ENCODE data around the gene SPSB1.

- peak; percentile 79 for TF ChIP-seq POLR2AphosphoS5 (IDR thresholded peaks at IDR 0.05; ENCODE audit: low read depth, low read length)
- TF ChIP-seq TAF1 (IDR thresholded peaks at IDR 0.05; ENCODE audit: borderline replicate concordance, insufficient read depth, low read length), result peak; percentile 78; the same call in 1 of the 2 replicates
- no peak for TF ChIP-seq FOXP2 (optimal IDR thresholded peaks at IDR 0.05; ENCODE audit: borderline replicate concordance, extremely low read depth, extremely low read length, insufficient read depth)
Observed at GRCh38 chr1:9292361-9293240, at the start of gene SPSB1.
